ENCODE measurements around the gene AIFM2.
"Not testable (repeated sequence)": the region's sequence is repeated elsewhere in the genome, so short reads cannot be mapped to it uniquely, and the experiment has no call there.

Gene AIFM2

DNA sequence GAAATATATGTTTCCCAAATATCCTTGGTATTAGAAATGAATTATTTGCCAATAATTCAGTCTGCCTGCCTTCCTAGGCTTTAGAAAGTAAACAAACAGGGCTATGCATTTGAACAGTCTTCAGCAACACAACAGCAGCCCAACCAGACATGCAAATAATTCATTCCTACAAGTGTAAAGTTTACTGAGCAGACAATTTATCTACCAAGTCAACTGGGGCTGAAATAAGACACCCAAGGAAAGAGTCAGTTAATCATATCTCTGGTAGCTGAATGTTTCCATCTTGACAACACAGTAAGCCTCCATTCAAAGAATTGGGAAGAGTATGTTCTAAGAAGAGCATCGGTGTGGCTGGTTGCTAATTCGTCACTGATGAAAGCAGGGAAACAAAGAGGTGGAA is 38.4 kb downstream of the AIFM2 start:
- no peak for DNase-seq (ENCODE audit: low read depth in 3 of 3)

GRCh38 chr10:70093335-70093944 is 39.2 kb downstream of the AIFM2 start:
- DNase-seq (ENCODE audit: low read depth in 3 of 3), result no peak

DNA sequence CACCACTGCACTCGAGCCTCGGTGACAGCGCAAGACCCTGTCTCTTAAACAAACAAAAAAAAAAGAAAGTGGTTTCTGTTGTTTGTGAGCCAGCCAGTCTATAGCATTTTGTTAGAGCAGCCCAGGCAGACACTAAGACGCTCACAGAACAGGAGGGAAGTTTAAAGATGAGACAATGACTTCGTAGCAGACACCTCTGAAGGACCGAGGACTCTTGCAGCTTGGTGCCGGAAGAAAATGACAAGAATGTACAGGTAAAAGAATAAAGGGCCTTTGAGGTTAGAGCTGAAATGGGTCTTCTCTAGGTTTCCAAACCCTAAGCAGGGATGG is 40.3 kb downstream of the AIFM2 start:
- no peak for DNase-seq (ENCODE audit: low read depth in 3 of 3)

GRCh38 chr10:70090951-70091350 is 41.7 kb downstream of the AIFM2 start:
- DNase-seq (ENCODE audit: low read depth in 3 of 3), result no peak

GRCh38 chr10:70090013-70090412 is 42.6 kb downstream of the AIFM2 start:
- DNase-seq (ENCODE audit: low read depth in 3 of 3), result no peak

DNA sequence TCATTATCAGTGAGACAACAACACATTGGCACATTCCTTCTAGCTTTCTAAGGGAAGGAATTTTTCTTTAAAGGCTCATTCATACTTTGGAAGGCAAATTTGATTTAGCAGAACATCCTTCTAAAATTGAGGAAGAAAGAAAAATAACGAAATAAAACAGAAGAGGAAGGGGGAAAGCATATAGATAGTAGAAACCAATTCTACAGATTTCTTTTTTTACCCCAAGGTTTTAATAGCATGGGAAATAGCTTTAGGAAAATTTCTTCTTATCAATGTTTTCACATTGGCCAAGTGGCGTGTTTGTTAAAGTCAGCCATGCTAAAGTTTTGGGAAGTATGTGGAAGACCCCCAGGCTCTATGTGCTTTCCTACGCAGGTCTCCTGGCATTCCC is 44.3 kb downstream of the AIFM2 start:
- no peak for DNase-seq (ENCODE audit: low read depth in 3 of 3)

DNA sequence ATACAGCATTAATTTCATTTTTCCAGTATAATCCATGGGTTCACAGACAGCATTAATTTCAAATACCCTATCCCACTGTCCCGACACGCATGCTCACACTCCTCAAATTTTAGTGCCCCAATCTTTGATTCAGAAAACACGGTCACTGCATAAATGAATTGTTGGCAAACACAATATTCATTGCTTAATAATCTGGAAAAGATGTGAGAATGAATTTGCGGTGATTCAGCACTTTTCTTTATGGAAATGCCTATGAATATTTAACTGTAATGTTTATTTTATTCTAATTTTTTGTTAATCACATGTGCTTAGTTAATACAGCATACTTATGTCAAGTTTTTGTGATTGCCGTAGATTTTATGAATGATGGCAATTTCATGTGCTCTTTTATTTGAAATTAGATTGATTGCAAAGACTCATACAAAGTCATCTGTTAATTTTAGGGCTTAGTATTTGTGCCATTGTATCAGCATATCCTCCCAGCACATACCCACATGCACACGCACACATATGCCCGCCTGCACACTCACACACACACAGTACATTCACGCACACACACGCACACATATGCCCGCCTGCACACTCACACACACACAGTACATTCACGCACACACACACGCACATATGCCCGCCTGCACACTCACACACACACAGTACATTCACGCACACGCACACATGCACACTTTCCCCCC is 44.9 kb downstream of the AIFM2 start:
- DNase-seq (ENCODE audit: low read depth in 3 of 3), result no peak

- no peak for DNase-seq (ENCODE audit: low read depth in 3 of 3)
These were observed 46.5 kb downstream of the AIFM2 start for GRCh38 chr10:70085975-70086613.

DNA sequence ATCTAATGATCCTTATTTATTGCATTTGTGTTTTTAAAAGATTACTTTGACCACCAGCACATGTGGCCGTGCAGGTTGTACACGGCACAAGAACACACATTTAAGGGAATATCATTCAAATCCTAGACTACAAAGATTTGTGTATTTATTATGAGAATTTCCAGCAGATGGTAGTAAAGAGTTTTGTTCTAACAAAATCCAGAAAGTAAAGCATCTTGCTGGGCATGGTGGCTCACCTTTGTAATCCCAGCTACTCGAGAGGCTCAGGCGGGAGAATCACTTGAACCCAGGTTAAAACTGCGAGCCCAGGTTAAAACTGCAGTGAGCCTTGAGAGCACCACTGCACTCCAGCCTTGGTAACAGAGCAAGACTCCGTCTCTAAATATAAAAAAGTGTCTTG is 48.4 kb downstream of the AIFM2 start:
- no peak for DNase-seq (ENCODE audit: low read depth in 3 of 3)

DNA sequence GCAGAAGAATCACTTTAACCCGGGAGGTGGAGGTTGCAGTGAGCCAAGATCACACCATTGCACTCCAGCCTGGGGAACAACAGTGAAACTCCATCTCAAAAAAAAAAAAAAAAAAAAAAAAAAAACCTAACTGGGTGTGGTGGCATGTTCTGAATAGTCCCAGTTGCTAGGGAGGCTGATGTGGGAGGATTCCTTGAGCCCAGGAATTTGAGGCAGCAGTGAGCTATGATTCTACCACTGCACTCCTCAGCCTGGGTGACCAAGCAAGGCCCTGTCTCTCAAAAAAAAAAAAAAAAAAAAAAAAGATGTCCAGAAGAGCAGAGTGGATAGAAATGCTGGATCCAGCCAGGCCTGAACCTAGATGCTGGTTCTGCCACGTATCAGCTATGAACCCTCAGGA is 51.8 kb downstream of the AIFM2 start:
- not testable (repeated sequence) for DNase-seq (ENCODE audit: low read depth in 3 of 3)

GRCh38 chr10:70078937-70079336 is 53.7 kb downstream of the AIFM2 start:
- DNase-seq (ENCODE audit: low read depth in 3 of 3), result no peak

DNA sequence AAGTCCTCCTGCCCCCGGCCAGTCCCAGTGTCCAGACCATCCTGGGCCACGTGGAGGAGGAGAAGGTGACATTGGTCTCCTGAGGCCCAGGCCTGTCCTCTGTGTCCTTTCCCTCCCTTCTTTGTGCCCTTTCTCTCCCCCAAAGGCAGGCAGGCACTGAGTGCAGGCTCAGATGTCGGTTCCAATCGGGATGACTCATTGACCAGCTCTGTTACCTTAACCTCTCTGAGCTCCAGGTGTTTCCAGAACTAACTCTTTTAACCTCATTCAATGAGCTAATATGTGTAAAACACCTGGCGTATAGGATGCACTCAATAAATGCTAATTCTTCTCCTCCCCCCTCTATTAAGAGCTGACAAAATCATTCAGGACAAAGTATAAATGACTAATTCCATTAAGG is 54.3 kb downstream of the AIFM2 start:
- DNase-seq (ENCODE audit: low read depth in 3 of 3), result no peak

- no peak for DNase-seq (ENCODE audit: low read depth in 3 of 3)
These were observed 57.7 kb downstream of the AIFM2 start for GRCh38 chr10:70074971-70075370.

DNA sequence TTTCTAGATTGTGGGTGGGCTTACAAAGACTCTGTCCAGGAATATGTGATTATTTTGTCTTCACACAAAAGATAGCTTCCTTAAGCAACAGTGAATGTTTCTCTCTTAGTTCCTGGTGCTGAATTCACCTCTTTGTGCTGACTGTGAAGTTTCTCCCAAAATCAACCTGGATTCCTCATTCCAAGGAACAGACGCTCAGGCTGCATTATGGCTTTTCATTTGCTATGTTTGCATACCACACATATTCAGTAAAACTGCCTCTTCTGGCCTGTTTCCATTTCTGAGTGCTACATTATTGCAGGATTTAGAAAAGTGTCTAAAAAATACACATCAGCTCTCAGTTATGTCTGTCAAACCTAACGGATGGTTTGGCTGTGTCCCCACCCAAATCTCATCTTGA is 58.5 kb downstream of the AIFM2 start:
- no peak for DNase-seq (ENCODE audit: low read depth in 3 of 3)

DNA sequence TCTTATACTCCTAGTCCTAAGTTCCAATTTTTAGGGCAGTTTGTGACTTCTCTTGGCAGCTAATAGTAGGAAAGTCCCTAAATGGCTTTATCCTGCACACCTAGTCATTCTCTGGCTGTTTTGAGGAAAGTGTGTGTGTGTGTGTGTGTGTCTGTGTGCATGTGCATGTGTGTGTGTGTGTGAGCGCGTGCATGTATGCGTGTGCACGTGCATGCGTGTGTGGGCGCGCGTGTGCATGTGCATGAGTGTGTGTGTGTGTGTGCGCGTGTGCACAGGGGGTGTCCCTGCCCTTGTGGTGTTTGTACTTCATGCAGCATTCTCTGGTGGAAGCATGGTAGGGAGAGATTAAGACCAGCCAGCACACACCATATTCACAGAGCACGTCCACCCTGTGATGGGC is 61.8 kb downstream of the AIFM2 start:
- no peak for DNase-seq (ENCODE audit: low read depth in 3 of 3)

- no peak for DNase-seq (ENCODE audit: low read depth in 3 of 3)
These were observed 63.3 kb downstream of the AIFM2 start for GRCh38 chr10:70069346-70069745.

- no peak for DNase-seq (ENCODE audit: low read depth in 3 of 3)
These were observed 63.7 kb downstream of the AIFM2 start for GRCh38 chr10:70068925-70069324.

DNA sequence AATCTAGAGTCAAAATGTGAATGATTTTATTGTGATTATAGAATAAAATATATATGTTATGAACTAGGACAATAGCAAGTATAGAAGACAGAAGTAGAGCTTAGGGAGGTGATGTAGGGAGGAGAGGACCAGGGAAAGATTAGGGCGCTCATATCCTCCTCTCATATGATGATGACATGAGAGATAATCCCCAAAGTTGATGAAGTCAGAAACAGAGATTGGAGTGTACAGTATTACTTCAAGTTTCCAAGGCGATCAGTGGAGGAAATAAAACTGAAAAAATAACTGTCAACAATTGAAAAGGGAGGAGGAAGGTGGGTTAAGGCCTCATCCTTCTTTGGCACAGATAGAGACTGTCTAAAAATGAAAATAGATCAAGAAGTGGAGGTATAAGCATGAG is 65.0 kb downstream of the AIFM2 start:
- DNase-seq (ENCODE audit: low read depth in 3 of 3), result no peak

- DNase-seq (ENCODE audit: low read depth in 3 of 3), result no peak
These were observed 66.4 kb downstream of the AIFM2 start for GRCh38 chr10:70066190-70066589.

GRCh38 chr10:70064486-70064885 is 68.1 kb downstream of the AIFM2 start:
- DNase-seq (ENCODE audit: low read depth in 3 of 3), result no peak

DNA sequence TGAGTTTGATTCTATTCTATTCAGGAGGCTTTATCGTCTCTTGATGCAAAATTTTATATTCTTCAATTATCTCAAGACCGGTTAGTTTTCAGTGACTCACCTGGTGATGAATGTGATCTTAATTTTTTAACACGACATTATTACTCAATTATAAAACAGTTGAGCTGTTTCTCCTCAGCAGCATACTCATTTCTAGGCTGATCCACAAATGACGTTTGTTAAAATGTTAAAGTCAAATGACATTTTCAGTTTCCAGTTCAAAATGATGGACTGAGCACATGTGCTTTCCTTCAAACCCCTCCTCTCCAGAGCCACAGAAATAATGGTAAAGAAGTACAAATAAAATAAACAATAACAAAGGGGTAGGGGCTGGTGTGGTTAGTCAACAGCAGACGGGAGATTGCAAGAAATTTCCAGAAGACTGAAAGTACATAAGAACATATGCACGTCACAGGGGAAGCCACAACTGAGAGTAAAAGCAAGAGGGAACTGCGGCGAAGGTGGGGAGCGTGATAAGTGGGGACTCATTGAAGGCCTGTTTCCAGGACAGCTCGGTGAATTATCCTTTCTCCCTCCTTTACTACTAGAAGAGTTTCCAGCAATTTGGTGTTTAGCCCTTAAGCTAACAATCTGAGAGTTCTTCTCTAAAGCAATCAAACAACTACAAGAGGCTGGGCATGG is 69.1 kb downstream of the AIFM2 start:
- no peak for DNase-seq (ENCODE audit: low read depth in 3 of 3)
